HepG2 (cell line): ENCODE measurements around the gene STIM1. TPM values are rescaled to one million over a fixed set of nuclear protein-coding genes. Genes with fewer than 3 reads are reported as not detected.

Experiments
- CTCF ChIP-seq: sonication (generic); formaldehyde crosslinking; IDR thresholded peaks from 2 replicates; pipeline ENCODE4 v1.5.0; 2020; ENCODE audit warnings: mild to moderate bottlenecking, missing genetic modification reagents, moderate library complexity
- HMGXB4 ChIP-seq, 2 experiments: sonication (generic) in 1 of 2; formaldehyde crosslinking in 1 of 2; IDR thresholded peaks; 2 replicates each; pipeline versions ENCODE4 v1.4.0 to v1.6.1; 2018 to 2020; ENCODE audit warnings: missing genetic modification reagents in 2 of 2, borderline replicate concordance in 1 of 2, low read depth in 1 of 2, mild to moderate bottlenecking in 1 of 2, missing biosample characterization in 1 of 2
- KDM2A ChIP-seq: sonication (generic); formaldehyde crosslinking; IDR thresholded peaks from 2 replicates; pipeline ENCODE4 v1.4.0; 2020; ENCODE audit warnings: low read depth, missing genetic modification reagents, borderline replicate concordance
- MED1 ChIP-seq: sonication (generic); formaldehyde crosslinking; IDR thresholded peaks from 2 replicates; pipeline ENCODE4 v1.4.0; 2020; ENCODE audit warnings: missing genetic modification reagents
- MTA3 ChIP-seq: sonication (generic); formaldehyde crosslinking; IDR thresholded peaks from 2 replicates; pipeline ENCODE4 v1.4.0; 2020; ENCODE audit warnings: missing genetic modification reagents
- MXD4 ChIP-seq: IDR thresholded peaks from 2 replicates; pipeline ENCODE4 v1.6.1; 2016; ENCODE audit warnings: mild to moderate bottlenecking, missing biosample characterization, missing genetic modification reagents
- PATZ1 ChIP-seq: sonication (generic); formaldehyde crosslinking; IDR thresholded peaks from 2 replicates; pipeline ENCODE4 v1.4.0; 2020; ENCODE audit warnings: missing genetic modification reagents
- PCBP1 ChIP-seq: fragments of 200-400 bp; formaldehyde crosslinking; IDR thresholded peaks from 2 replicates; pipeline ENCODE4 v1.6.1; 2017; ENCODE audit warnings: mild to moderate bottlenecking, low read depth, low read length, borderline replicate concordance
- ZKSCAN5 ChIP-seq: sonication (generic); formaldehyde crosslinking; IDR thresholded peaks from 2 replicates; pipeline ENCODE4 v1.5.1; 2020; ENCODE audit warnings: mild to moderate bottlenecking, missing genetic modification reagents
- ZNF687 ChIP-seq: sonication (generic); formaldehyde crosslinking; IDR thresholded peaks from 2 replicates; pipeline ENCODE4 v1.5.1; 2020; ENCODE audit warnings: mild to moderate bottlenecking, missing genetic modification reagents, moderate library complexity
- ZNF704 ChIP-seq: sonication (generic); formaldehyde crosslinking; IDR thresholded peaks from 2 replicates; pipeline ENCODE4 v1.8.1; 2023; ENCODE audit warnings: mild to moderate bottlenecking, inconsistent platforms, moderate library complexity, missing genetic modification reagents, borderline replicate concordance
- ZNF777 ChIP-seq: sonication (generic); formaldehyde crosslinking; IDR thresholded peaks from 2 replicates; pipeline ENCODE4 v1.4.0; 2020; ENCODE audit warnings: missing genetic modification reagents
- ZNF788 ChIP-seq: sonication (generic); formaldehyde crosslinking; IDR thresholded peaks from 2 replicates; pipeline ENCODE4 v1.5.0; 2020; ENCODE audit warnings: mild to moderate bottlenecking, missing genetic modification reagents, borderline replicate concordance
- ZNF790 ChIP-seq: sonication (generic); formaldehyde crosslinking; IDR thresholded peaks from 2 replicates; pipeline ENCODE4 v1.8.0; 2022; ENCODE audit warnings: missing genetic modification reagents, mild to moderate bottlenecking, borderline replicate concordance
- ZSCAN25 ChIP-seq: sonication (generic); formaldehyde crosslinking; IDR thresholded peaks from 2 replicates; pipeline ENCODE4 v1.8.0; 2022; ENCODE audit warnings: mild to moderate bottlenecking, missing genetic modification reagents
- polyA plus RNA-seq, 8 experiments: library from polyadenylated mRNA; depleted of rRNA in 3 of 8; stranded (reverse) in 7 of 8; unstranded in 1 of 8; fragments of >200 nt; fragmentation: Illumina TruSeq in 4 of 8; extraction: Trizol in 4 of 8; gene quantifications; 2 replicates each; pipeline versions ENCODE4 v1.2.1 to v1.2.3, GENCODE V29; 2011 to 2016; ENCODE audit warnings: low read depth in 4 of 8, missing spikeins in 1 of 8, mixed read lengths in 1 of 8; ENCODE audit not compliant: insufficient read depth in 1 of 8
- total RNA-seq, 5 experiments: library from RNA; depleted of rRNA; stranded (reverse); fragments of >200 nt; fragmentation: Illumina TruSeq; extraction: Trizol; gene quantifications; 2 replicates each; pipeline ENCODE4 v1.2.3, GENCODE V29; 2016; ENCODE audit warnings: low read depth in 1 of 5

Gene STIM1
- total and polyA plus RNA-seq, 2 of the 13 experiments (the other 11 are each of a cell fraction or from before 2014, with no cell fraction given): 19.2 to 28.5 TPM

- 0 out of 2 replicates have a peak, but pooled peaks have one; percentile 44 for TF ChIP-seq PATZ1 (CRISPR knock-in tag)
- no peak for TF ChIP-seq ZNF704 (CRISPR knock-in tag)
- 0 out of 2 replicates have a peak, but pooled peaks have one; percentile 18 for TF ChIP-seq ZSCAN25 (CRISPR knock-in tag)
- no peak for TF ChIP-seq MTA3 (CRISPR knock-in tag)
- TF ChIP-seq PCBP1: no peak
- peak; percentile 15; the same call in 1 of the 2 replicates for TF ChIP-seq KDM2A
- TF ChIP-seq ZNF687 (CRISPR knock-in tag): peak; percentile 68
- TF ChIP-seq ZNF790 (CRISPR knock-in tag): 0 out of 2 replicates have a peak, but pooled peaks have one; percentile 33
- TF ChIP-seq CTCF (CRISPR knock-in tag): peak; percentile 86
- TF ChIP-seq ZNF788: peak; percentile 24; the same call in 1 of the 2 replicates
- TF ChIP-seq ZNF777 (CRISPR knock-in tag): peak; percentile 54; the same call in 1 of the 2 replicates
- TF ChIP-seq ZKSCAN5 (CRISPR knock-in tag): 0 out of 2 replicates have a peak, but pooled peaks have one; percentile 19
- peak; percentile 50 to 56; a peak in 3 of 4 replicates for TF ChIP-seq HMGXB4 (CRISPR knock-in tag; IDR thresholded peaks at IDR 0.05; ENCODE audit: borderline replicate concordance in 1 of 2, low read depth in 1 of 2)
- TF ChIP-seq MED1 (CRISPR knock-in tag): peak; percentile 18; the same call in 1 of the 2 replicates
- peak; percentile 38; the same call in 1 of the 2 replicates for TF ChIP-seq MXD4 (CRISPR knock-in tag)
Measured at GRCh38 chr11:3807909-3808860, 47.3 kb upstream of the STIM1 start, which contains the start of gene PGAP2 (continued).
